NCI-H524 treated with DMSO at 0.1 percent for 48 hours (cell line): ENCODE measurements around the gene GNA14.
"Not testable (repeated sequence)": the region's sequence is repeated elsewhere in the genome, so short reads cannot be mapped to it uniquely, and the experiment has no call there.

Experiments used
- DNase-seq: peaks from one replicate; lab custom pipeline; 2025; lab: John Stamatoyannopoulos, UW

The GNA14 gene

DNA sequence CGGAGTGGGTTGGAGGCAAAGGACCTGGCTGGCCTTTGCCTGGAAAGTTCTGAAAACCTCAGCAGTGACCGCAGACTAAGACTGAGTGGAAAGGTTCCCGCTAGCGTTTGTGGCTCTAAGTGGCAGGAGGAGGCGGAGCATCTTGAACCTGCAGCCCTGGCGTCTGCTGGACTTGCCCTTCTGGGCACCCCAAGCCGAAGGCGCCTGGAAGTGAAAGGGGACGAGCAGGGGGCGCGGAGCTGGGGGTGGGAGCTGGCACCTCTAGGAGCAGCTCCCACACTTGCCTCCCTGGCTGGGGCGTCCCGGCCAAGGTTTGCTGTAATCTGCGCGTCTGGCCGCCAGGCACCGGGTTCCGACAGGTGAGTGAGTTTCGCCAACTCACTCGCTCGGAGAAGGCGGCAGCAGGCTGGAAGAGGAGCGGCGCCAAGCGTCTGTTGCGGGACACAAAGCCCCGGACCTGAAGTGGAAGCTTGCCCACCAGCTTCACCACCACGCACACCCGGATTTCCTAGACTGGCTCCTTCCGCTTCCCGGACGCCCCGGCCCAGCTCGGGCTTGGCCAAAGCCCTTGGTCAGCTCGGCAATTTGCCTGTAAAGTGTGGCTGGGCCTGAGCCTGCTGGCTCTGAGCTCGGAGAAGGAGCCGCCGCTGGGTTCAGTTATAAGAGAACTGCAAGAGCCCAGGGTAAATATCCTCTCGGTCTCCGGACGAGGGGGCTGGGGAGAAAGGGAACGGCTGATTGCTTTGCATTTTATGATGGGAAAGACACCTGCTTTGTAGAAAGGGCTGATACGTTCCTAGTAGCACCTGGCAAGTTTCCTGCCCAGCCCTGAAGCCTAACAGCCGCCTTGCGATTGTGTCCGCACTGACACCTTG, at the start of gene GNA14:
TSS of gene GNA14 (minus strand) at position 89 of the 875 bp plus-strand sequence. CDS start 529 bp downstream, outside the sequence.
- no peak for DNase-seq

GRCh38 chr9:77697238-77697984, 49.3 kb upstream of the GNA14 start:
- DNase-seq: no peak

GRCh38 chr9:77690723-77691122, 42.6 kb upstream of the GNA14 start:
- DNase-seq: not testable (repeated sequence)

GRCh38 chr9:77690119-77690518, 42.0 kb upstream of the GNA14 start:
- not testable (repeated sequence) for DNase-seq

DNA sequence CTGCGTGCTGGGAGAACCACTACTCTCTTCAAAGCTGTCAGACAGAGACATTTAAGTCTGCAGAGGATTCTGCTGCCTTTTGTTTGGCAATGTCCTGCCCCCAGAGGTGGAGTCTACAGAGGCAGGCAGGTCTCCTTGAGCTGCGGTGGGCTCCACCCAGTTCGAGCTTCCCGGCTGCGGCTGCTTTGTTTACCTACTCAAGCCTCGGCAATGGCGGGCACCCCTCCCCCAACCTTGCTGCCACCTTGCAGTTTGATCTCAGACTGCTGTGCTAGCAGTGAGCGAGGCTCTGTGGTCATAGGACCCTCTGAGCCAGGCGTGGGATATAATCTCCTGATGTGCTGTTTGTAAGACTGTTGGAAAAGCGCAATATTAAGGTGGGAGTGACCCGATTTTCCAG, 39.6 kb upstream of the GNA14 start:
- not testable (repeated sequence) for DNase-seq

DNA sequence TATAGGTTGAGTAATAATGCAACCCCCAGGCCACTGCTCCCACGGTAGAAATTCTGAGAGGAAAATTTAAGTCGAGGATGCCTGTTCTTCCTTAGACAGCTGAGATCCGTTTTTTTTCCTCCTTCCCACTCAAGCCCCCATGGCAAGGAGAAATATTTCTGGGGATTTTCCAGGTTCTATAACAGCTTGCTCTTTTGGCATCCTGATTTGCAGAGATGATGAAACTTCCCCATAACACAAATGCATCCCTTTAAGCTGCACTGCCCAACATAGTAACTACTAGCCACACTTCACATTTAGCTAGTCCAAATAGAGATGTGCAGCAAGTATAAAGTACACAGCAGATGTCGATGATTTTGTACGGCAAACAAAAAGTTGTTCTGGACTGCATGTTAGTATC, 32.5 kb upstream of the GNA14 start:
- no peak for DNase-seq

DNA sequence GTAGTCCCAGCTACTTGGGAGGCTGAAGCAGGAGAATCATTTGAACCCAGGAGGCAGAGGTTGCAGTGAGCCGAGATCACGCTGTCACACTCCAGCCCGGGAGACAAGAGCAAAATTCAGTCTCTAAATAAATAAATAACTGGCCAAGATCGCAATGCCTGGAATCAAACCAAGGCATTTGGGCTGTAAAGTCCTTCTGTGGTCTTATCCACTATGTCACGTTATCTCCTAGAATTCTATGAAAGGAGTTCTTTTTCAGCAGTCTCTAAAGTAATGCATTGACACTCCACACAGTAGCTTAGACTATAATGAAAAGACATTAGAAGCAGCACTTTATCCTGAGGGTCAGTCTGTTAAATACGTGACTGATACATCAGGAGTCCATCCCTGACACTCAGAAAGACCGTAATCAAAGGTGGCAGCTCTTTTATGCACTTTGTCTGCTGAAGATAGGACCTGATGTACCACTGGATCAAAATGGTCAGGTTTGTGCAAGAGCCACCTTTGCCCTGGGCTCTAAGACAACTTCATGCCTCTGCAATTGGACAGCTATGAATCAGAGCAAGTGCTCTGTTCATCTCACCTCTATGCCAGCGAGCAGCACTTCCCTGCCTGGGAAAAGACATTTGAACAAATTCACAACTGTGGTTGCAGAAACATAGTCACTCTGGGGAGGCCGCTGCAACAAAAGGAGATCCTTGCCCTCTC, 31.7 kb upstream of the GNA14 start:
- no peak for DNase-seq

GRCh38 chr9:77679088-77679487, 31.0 kb upstream of the GNA14 start:
- no peak for DNase-seq

DNA sequence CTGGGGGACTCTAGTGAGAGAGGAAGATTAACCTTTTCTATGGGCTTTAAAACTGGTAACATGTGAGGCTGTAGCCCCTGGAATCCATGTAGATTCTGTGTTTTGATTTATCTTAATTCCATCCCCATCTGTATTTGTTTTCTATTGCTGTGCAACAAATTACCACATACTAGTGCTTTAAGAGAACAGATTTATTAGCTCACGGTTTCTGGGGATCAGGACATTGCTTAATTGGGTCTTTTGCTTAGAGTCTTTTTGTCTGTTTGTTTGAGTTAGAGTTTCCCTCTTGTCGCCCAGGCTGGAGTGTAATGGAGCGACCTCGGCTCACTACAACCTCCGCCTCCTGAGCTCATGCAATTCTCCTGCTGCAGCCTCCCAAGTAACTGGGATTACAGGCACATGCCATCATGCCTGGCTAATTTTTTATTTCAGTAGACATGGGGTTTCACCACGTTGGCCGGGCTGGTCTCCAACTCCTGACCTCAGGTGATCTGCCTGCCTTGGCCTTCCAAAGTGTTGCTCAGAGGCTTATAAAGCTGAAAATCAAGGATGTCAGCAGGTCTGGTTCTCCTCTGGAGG, 29.9 kb upstream of the GNA14 start:
- DNase-seq: no peak

GRCh38 chr9:77677397-77677796, 29.3 kb upstream of the GNA14 start:
- no peak for DNase-seq

- no peak for DNase-seq
Measured at GRCh38 chr9:77673941-77674791, 26.0 kb upstream of the GNA14 start.

- no peak for DNase-seq
Measured at GRCh38 chr9:77672183-77672582, 24.1 kb upstream of the GNA14 start.

- DNase-seq: no peak
Measured at GRCh38 chr9:77667151-77667550, 19.0 kb upstream of the GNA14 start.

DNA sequence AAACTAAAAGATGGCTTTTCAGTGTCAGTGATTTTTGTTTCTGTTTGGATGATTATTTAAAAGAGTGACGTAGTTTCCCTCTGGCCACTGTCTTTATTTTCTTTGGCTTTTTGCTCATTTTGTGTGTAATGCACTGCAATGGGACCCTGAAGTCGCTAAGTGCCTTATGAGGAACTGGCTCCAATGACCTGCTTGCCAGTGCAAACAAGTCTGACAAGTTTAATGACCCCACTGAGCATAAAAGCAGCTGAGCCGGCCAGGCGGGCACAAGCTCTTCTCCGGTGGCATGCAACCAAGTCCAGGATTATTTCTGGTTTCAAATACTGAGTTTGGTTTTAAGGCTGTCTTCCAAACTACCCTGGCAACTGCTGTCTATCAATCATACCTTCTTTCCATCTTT, 15.6 kb upstream of the GNA14 start:
- no peak for DNase-seq

- DNase-seq: no peak
Measured at GRCh38 chr9:77661566-77662085, 13.5 kb upstream of the GNA14 start.

DNA sequence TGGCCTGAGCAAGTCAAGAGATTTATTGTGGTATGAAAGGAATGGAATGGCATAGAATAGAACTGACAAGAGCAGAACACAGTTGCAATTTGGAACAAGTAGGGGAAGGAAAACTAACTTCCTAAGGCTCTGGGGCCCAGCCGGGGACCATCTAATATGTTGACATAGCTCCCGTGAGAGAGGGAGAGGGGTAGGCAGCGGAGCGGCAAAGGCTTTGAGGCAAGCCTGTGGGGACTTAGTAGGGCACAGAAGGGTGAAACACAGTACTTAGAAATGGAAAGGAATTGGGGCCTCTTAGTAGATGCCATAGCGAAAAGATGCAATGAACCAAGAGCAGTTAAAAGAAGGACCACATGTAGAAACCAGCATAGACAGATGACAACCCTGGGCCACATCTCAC, 11.8 kb upstream of the GNA14 start:
- DNase-seq: no peak

DNA sequence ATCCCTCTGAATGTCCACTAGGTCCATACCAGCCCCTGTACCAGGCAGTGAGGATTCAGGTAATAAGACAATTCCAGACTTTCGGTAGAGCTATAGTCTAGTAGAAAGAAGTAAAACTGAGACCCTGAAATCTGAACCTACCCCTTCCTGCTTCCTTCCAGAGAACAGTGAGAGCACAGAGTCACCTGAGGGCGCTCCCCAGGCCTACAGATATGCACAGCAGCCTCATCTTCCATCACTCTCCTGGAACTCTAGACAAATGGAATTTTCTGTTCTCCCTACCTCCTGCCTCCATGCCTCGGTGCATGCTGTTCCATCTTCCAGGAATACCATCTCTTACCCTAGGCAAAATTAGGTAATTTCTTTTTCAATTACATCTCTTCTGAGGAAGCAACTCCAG, 3.1 kb upstream of the GNA14 start:
- no peak for DNase-seq

GRCh38 chr9:77649109-77649812, 1.1 kb upstream of the GNA14 start:
- DNase-seq: no peak

- DNase-seq: no peak
Measured at GRCh38 chr9:77647267-77648233, 572 bp downstream of the GNA14 start.
